ENCODE measurements around the gene LGALS7B.
A peak's percentile ranks its signal among the peaks of the same experiment; 100 is the strongest.
"Not testable (repeated sequence)": the region's sequence is repeated elsewhere in the genome, so short reads cannot be mapped to it uniquely, and the experiment has no call there.

LGALS7B gene

DNA sequence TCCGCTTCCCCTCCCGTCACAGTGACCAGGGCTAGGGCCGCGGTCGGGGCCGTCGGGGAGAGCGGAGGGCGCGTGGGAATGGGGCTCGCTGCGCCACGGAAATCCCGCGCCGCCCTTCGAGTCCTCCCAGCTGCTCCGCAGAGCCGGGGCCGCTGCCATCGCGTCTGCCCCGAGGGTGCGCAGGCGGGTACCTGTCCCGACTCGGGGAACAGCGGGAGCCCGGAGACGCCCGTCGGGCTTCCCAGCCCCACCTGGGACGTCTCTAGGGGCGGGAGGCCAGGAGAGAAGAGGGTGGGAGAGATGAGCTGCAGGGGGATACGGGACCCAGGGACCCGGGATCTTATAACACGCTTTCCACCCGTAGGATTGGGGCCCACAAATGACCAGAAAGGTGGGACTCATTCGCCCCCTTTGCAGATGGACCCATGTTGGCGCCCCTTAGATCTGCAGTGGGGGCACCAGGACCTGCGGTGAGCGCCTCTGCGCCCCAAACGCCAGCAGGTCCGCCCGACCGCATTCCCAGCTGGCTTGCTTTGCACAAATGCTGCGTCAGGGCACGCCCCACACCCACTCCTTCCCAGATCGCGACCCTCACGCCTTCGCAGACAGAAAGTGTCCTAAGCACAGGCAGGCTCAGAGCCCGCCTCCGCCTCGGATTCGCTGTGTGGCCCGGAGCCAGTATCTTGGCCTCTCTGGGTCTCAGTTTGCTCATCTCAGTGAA lies 18.6 kb upstream of the LGALS7B start:
- DNase-seq: not testable (repeated sequence)

GRCh38 chr19:38770949-38771275 lies 18.1 kb upstream of the LGALS7B start:
- DNase-seq: not testable (repeated sequence)

DNA sequence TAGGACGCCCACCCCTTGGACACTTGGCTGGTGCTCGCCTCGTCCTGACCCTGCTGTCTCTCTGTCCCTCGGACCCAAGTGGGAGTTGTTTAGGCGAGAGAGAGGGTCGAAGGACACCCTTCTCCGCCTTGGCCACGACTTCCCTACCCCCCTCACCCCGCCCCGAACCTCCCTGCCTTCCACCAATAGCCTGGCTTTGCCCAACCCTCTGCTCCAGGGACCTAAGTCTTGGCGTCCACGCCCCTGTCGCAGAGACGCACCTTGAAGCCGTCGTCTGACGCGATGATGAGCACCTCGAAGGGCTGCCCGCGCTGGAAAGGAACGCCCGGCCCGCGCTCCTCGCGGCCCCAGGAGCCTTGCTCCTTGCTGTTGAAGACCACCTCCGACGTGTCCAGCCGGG lies 17.4 kb upstream of the LGALS7B start:
- not testable (repeated sequence) for DNase-seq

- DNase-seq: no peak
These were observed 15.4 kb upstream of the LGALS7B start, which contains the start of gene LGALS7 for GRCh38 chr19:38773469-38774177. LGALS7 (minus strand) TSS chr19:38773517; CDS start chr19:38773492, 25 bp downstream.

DNA sequence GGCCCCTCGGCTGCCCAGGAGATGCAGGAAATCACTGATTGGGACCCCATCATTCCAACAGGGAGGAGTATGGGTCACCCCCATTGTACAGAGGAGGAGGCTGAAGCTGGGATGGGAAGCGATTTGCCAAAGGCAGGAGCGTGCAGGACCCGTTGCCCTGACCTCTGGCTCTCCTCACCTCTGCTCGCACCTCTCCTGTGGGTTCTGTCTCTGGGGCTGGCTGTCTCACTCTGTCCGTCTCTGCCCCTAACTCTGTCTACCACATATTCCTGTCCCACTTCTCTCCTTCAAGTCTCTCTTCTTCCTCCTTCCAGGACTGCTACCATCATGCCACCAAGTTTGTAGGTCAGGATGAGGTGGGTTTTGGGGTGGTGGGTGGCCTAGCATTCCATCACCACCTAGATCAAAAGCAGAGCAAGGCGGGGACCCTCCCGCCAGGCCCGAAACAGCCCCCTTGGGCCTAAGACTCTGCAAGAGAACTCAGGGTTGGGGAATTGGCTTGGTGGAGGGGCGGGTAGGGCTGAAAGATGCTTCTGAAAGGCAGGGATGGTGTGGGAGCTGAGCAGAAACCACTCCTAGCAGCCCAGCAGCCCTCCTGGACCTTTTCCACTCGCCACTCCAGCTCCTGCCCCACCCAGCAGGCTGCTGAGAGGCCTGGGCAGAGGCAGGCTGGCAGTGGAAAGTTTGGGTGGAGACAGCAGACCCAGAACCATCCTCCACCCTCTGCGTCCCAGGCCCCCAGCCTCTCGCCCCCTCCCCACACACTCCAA lies 14.6 kb upstream of the LGALS7B start:
- DNase-seq: no peak

DNA sequence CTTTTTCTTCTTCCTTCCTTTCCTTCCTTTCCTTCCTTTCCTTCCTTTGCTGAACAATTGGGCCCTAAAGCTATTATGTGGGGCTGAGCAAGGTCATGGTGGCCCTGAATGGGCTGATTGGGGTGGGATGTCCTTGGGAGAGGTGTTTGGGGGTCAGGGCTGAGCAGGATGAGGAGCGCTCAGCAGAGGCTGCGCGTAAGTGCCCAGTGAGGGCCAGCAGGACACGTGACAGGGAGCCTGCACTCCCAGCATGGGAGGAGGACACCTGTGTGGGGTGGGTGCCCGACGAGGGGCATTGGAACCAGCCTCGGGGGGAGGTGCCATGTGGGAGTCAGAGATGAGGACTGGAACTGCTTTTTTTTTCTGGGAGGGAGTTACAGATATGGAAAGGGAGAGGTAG lies 10.3 kb upstream of the LGALS7B start:
- DNase-seq: no peak

- DNase-seq: no peak
These were observed 8.6 kb upstream of the LGALS7B start for GRCh38 chr19:38780443-38780842.

- DNase-seq: no peak
These were observed 7.9 kb upstream of the LGALS7B start for GRCh38 chr19:38781058-38781457.

DNA sequence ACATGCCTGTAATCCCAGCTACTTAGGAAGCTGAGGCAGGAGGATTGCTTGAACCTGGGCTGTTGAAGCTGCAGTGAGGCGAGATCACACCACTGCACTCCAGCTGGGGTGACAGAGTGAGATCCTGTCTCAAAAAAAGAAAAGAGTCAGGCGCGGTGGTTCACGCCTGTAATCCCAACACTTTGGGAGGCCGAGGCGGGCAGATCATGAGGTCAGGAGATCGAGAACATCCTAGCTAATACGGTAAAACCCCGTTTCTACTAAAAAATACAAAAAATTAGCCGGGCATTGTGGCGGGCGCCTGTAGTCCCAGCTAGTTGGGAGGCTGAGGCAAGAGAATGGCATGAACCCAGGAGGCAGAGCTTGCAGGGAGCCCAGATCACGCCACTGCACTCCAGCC lies 6.8 kb upstream of the LGALS7B start:
- not testable (repeated sequence) for DNase-seq

- DNase-seq: no peak
These were observed 4.8 kb upstream of the LGALS7B start for GRCh38 chr19:38784224-38784623.

DNA sequence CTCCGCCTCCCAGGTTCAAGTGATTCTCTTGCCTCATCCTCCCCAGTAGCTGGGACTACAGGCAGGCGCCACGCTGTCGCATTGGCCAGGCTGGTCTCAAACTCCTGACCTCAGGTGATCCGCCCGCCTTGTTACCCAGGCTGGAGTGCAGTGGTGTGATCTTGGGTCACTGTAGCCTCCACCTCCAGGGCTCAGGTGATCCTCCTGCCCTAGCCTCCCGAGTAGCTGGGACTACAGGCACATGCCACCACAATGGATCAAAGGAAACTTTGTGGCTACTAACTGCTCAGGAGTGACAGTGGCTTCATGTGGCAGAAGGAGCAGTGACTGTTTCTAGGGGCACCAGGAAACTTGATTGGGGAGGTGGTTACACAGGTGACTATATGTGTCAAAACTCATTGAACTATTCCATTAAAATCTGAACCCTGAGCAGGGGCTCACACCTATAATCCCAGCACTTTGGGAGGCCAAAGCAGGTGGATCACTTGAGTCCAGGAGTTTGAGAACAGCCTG lies 3.8 kb upstream of the LGALS7B start:
- no peak for DNase-seq

DNA sequence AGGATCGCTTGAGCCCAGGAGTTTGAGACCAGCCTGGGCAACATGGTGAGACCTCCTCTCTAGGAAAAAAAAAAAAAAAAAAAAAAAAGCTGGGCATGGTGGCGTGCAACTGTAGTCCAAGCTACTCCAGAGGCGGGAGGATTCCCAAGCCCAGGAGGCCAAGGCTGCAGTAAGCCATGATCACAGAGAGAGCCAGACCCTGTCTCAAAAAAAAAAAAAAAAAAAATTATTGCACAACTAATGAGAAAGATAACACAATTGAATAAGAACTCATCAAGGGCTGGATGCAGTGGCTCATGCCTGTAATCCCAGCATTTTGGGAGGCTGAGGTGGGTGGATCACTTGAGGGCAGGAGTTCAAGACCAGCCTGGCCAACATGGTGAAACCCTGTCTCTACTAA lies 2.9 kb upstream of the LGALS7B start:
- not testable (repeated sequence) for DNase-seq

DNA sequence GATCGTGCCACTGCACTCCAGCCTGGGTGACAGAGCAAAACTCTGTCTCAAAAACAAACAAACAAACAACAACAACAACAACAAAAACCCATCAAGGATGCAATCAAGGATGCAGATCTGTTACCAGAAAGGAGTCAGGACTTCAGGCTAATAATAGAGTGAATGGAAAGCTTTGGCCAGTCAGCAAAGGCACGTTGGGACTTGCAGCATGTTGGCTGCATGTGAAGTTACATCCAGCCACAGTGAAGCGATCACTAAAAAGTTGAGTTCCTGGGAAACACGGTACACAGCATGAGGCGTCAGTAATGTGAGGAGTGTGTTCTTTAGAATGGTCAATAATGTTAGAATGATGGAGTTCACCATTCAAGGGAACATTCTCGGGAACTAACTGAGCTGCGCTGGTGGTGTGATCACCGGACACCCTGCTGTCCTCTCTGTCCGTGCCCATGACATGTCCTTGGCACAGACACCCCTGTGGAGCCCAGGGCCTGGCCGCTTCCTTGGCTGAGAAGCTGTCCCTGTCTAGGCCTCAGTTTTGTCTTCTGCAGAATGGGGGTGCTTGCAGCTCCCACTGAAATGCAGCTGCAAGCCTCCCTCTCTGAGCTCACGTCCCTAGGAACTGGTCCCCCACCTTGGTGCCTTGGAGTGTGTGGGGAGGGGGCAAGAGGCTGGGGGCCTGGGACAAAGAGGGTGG lies 2.3 kb upstream of the LGALS7B start:
- DNase-seq: no peak

DNA sequence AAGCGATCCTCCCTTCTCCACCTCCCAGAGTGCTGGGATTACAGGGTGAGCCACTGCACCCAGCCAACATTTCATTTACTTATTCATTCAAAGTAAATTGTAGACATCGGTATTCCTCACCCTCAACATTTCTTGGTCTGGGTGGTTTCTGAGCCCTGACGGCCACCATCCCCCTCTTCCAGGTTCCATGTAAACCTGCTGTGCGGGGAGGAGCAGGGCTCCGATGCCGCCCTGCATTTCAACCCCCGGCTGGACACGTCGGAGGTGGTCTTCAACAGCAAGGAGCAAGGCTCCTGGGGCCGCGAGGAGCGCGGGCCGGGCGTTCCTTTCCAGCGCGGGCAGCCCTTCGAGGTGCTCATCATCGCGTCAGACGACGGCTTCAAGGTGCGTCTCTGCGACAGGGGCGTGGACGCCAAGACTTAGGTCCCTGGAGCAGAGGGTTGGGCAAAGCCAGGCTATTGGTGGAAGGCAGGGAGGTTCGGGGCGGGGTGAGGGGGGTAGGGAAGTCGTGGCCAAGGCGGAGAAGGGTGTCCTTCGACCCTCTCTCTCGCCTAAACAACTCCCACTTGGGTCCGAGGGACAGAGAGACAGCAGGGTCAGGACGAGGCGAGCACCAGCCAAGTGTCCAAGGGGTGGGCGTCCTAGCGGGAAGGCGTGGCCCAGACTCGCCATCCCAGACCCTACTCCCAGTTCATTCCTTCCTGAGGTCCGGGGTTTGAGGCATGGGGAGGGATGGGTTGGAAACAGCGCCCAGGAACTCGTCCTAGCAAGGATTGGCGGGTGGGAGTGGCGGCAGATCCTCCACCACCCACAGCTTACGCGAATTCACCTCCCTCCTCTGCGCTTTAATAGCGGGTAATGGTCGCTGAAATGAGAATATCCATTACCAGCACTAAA lies 1.8 kb downstream of the LGALS7B start:
- not testable (repeated sequence) for DNase-seq

DNA sequence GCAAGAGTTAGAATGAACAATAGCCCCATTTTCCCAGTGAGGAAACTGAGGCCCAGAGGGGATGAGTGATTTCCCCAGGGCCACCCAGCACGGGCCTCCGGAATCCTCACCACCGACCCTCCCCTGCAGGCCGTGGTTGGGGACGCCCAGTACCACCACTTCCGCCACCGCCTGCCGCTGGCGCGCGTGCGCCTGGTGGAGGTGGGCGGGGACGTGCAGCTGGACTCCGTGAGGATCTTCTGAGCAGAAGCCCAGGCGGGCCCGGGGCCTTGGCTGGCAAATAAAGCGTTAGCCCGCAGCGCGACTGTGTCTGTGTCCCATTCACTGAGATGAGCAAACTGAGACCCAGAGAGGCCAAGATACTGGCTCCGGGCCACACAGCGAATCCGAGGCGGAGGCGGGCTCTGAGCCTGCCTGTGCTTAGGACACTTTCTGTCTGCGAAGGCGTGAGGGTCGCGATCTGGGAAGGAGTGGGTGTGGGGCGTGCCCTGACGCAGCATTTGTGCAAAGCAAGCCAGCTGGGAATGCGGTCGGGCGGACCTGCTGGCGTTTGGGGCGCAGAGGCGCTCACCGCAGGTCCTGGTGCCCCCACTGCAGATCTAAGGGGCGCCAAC lies 2.6 kb downstream of the LGALS7B start:
- not testable (repeated sequence) for DNase-seq

GRCh38 chr19:38792250-38793111 lies 3.5 kb downstream of the LGALS7B start:
- DNase-seq: peak; percentile 4 to 27

GRCh38 chr19:38793177-38793576 lies 4.2 kb downstream of the LGALS7B start:
- no peak for DNase-seq

DNA sequence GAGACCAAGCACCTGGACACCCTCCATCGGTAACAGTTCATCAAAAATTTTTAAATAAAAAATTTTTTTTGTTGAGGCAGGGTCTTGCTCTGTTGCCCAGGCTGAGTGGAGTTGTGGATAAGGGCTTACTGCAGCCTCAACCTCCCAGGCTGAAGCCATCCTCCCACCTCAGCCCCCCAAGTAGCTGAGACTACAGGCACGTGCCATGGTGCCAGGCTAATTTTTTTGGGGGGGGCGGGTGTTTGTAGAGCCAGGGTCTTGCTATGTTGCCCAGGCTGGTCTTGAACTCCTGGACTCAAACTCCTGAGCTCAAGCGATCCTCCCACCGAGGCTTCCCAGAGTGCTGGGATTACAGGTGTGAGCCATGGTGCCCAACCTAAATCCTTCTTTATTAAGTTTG lies 4.7 kb downstream of the LGALS7B start:
- no peak for DNase-seq

DNA sequence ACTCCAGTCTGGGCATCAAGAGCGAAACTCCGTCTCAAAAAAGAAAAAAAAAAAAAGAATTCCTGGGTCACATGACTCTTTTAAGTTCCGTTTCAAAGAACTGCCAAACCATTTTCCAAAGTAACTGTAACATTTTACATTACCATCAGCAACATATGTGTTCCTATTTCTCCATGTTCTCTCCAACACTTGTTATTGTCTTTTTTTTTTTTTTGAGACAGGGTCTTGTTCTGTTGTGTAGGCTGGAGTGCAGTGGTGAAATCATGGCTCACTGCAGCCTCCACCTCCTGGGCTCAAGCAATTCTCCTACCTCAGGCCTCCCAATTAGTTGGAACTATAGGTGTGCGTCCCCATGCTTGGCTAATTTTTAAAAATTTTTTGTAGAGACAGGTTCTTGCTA lies 6.5 kb downstream of the LGALS7B start:
- no peak for DNase-seq

DNA sequence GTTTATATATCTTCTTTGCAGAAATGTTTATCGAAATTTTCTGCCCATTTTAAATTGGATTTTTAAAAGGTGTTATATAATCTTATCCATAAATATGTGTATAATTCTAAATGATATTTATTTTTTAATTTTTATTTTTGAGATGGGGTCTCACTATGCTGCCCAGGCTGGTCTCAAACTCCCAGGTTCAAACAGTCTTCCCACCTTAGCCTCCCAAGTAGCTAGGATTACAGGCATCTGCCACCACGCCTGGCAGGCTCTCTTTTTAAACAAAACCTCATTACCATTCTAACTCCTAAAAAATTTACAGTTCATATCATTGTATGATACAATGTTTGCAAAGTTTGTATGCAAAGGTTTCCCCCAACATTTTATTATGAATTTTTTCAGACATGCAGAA lies 7.2 kb downstream of the LGALS7B start:
- DNase-seq: no peak

Data from inflammatory macrophage treated with lipopolysaccharide for 1 hour (primary cell).